HEK293 (cell line): ENCODE data around the gene GYPC.

ENCODE experiments used
- CTCF ChIA-PET: fragments of 350-600 bp; formaldehyde crosslinking; extraction: SDS; loops from one replicate; lab custom pipeline; 2021; ENCODE audit warnings: antibody characterized with exemption; lab: Yijun Ruan, JAX
- POLR2A ChIA-PET: fragments of 300-600 bp; formaldehyde crosslinking; extraction: SDS; loops from one replicate; lab custom pipeline; 2020; ENCODE audit warnings: antibody characterized with exemption, inconsistent platforms; lab: Yijun Ruan, JAX
- H3K27ac ChIP-seq: fragments of 200-500 bp; sonication (Bioruptor generic); 2 replicates; pipeline ENCODE4 v1.5.1; 2014; ENCODE audit warnings: low read depth, low read length, control low read depth, inconsistent platforms; ENCODE audit errors: extremely low read depth
- H3K36me3 ChIP-seq, 2 experiments: fragments of 200-500 bp in 1 of 2; sonication (Bioruptor generic) in 1 of 2; 1 replicate in 1 of 2; 2 replicates in 1 of 2; pipeline ENCODE4 v1.5.1; 2014 to 2017; ENCODE audit warnings: inconsistent platforms in 2 of 2, low read length in 2 of 2; ENCODE audit not compliant: control insufficient read depth in 2 of 2, insufficient read depth in 1 of 2
- H3K4me1 ChIP-seq: fragments of 200-500 bp; sonication (Bioruptor generic); 2 replicates; pipeline ENCODE4 v1.5.1; 2014; ENCODE audit warnings: mild to moderate bottlenecking, low read length, inconsistent platforms; ENCODE audit not compliant: control insufficient read depth, insufficient read depth
- H3K4me3 ChIP-seq: 2 replicates; pipeline ENCODE4 v1.5.1; 2011; ENCODE audit warnings: low read depth, mild to moderate bottlenecking, control low read depth, low read length, moderate library complexity
- H3K9me3 ChIP-seq: fragments of 200-500 bp; sonication (Bioruptor generic); 2 replicates; pipeline ENCODE4 v1.5.1; 2014; ENCODE audit warnings: low read depth, low read length, inconsistent platforms; ENCODE audit not compliant: control insufficient read depth, insufficient read depth
- HIC1 ChIP-seq: fragments of 450-650 bp; formaldehyde crosslinking; IDR thresholded peaks from 2 replicates; pipeline ENCODE4 v1.5.1; 2016; ENCODE audit warnings: missing biosample characterization, missing genetic modification characterization
- ZBTB11 ChIP-seq: fragments of 450-650 bp; formaldehyde crosslinking; conservative IDR thresholded peaks from 2 replicates; pipeline ENCODE4 v1.5.1; 2016; ENCODE audit warnings: low read depth, missing biosample characterization, missing genetic modification characterization
- ZEB2 ChIP-seq: fragments of 450-650 bp; formaldehyde crosslinking; IDR thresholded peaks from 2 replicates; pipeline ENCODE4 v1.5.1; 2016; ENCODE audit warnings: missing biosample characterization, missing genetic modification characterization
- ZIC2 ChIP-seq: fragments of 450-650 bp; formaldehyde crosslinking; IDR thresholded peaks from 2 replicates; pipeline ENCODE4 v1.5.1; 2016; ENCODE audit warnings: missing biosample characterization, missing genetic modification characterization
- ZNF16 ChIP-seq: fragments of 450-650 bp; formaldehyde crosslinking; IDR thresholded peaks from 2 replicates; pipeline ENCODE4 v1.5.1; 2016; ENCODE audit warnings: low read depth, missing biosample characterization, missing genetic modification characterization
- ZNF274 ChIP-seq, 2 experiments: fragments of 200-500 bp in 1 of 2; fragments of 450-650 bp in 1 of 2; sonication (Bioruptor generic) in 1 of 2; formaldehyde crosslinking in 1 of 2; IDR thresholded peaks; 2 replicates each; pipeline versions ENCODE4 v1.5.1 to v1.6.1; 2014 to 2016; ENCODE audit warnings: borderline replicate concordance in 1 of 2, inconsistent platforms in 1 of 2, low read length in 1 of 2, missing biosample characterization in 1 of 2, missing genetic modification characterization in 1 of 2
- ZNF549 ChIP-seq: fragments of 450-650 bp; IDR thresholded peaks from 2 replicates; pipeline ENCODE4 v1.5.1; 2018; ENCODE audit warnings: missing biosample characterization, missing genetic modification characterization, mild to moderate bottlenecking, inconsistent platforms, moderate library complexity
- ZNF585B ChIP-seq: fragments of 450-650 bp; formaldehyde crosslinking; IDR thresholded peaks from 2 replicates; pipeline ENCODE4 v1.5.1; 2016; ENCODE audit warnings: missing biosample characterization, missing genetic modification characterization
- ZNF596 ChIP-seq: fragments of 450-650 bp; IDR thresholded peaks from 2 replicates; pipeline ENCODE4 v1.5.0; 2018; ENCODE audit warnings: missing biosample characterization, mild to moderate bottlenecking, missing genetic modification characterization, moderate library complexity
- ZNF654 ChIP-seq: fragments of 450-650 bp; formaldehyde crosslinking; IDR thresholded peaks from 2 replicates; pipeline ENCODE4 v1.5.1; 2016; ENCODE audit warnings: low read depth, missing biosample characterization, missing genetic modification characterization
- ZNF747 ChIP-seq: fragments of 450-650 bp; formaldehyde crosslinking; IDR thresholded peaks from 2 replicates; pipeline ENCODE4 v1.5.1; 2016; ENCODE audit warnings: missing biosample characterization, missing genetic modification characterization
- ZNF792 ChIP-seq: fragments of 450-650 bp; formaldehyde crosslinking; IDR thresholded peaks from 2 replicates; pipeline ENCODE4 v1.5.1; 2016; ENCODE audit warnings: missing biosample characterization, missing genetic modification characterization
- TF ChIP-seq, protein P1 (sequence below): fragments of 450-650 bp; formaldehyde crosslinking; IDR thresholded peaks from 2 replicates; pipeline ENCODE4 v1.5.1; 2016; ENCODE audit warnings: missing biosample characterization, missing genetic modification characterization

Gene GYPC

GRCh38 chr2:126634273-126634861 lies 21.6 kb upstream of the GYPC start:
- TF ChIP-seq ZNF747 (tag by site-specific recombination) = no peak
- no peak for TF ChIP-seq ZEB2 (tag by site-specific recombination)
- TF ChIP-seq ZBTB11 (tag by site-specific recombination) = no peak
- TF ChIP-seq ZIC2 = no peak
- TF ChIP-seq HIC1 (tag by site-specific recombination) = no peak
- peak; percentile 20; the same call in 1 of the 2 replicates for TF ChIP-seq ZNF654 (tag by site-specific recombination)
- TF ChIP-seq ZNF792 (tag by site-specific recombination) = no peak
- CTCF ChIA-PET = interaction anchor here (0.6 to 1.3 kb wide), 6 partner anchors 9 to 753 kb away, joined by 3 to 6 read pairs (median 3); no protein-coding TSS in a partner anchor
- Histone ChIP-seq H3K36me3 (no peaks in the 10 kb centered on the region), H3K4me3 (no peak overlapping the region), H3K4me1 (no peaks in the 10 kb centered on the region), H3K9me3 (no peaks in the 10 kb centered on the region), H3K27ac (no peak overlapping the region)
- POLR2A ChIA-PET = no interaction called here

GRCh38 chr2:126635281-126635680 lies 20.7 kb upstream of the GYPC start:
- Histone ChIP-seq H3K27ac (no peak overlapping the region), H3K4me1 (no peaks in the 10 kb centered on the region)
- CTCF ChIA-PET = interaction anchor here (0.7 to 3.1 kb wide), 5 partner anchors 38 to 223 kb away, joined by 3 to 9 read pairs (median 3); no protein-coding TSS in a partner anchor
- TF ChIP-seq ZIC2 (peak; percentile 69), ZNF596 (tag by site-specific recombination) (no peak), ZNF274 (IDR thresholded peaks at IDR 0.05; ENCODE audit: low read length) (no peak), ZNF274 (tag by site-specific recombination; IDR thresholded peaks at IDR 0.05; ENCODE audit: borderline replicate concordance) (no peak), ZNF549 (no peak), ZNF16 (tag by site-specific recombination) (no peak)
- TF ChIP-seq, all 188 proteins: peak for 1
- no peaks in the 10 kb centered on the region for H3K36me3 ChIP-seq
- H3K9me3 ChIP-seq = no peaks in the 10 kb centered on the region
- POLR2A ChIA-PET = no interaction called here
- H3K4me3 ChIP-seq = no peak overlapping the region

GRCh38 chr2:126635736-126636135 lies 20.2 kb upstream of the GYPC start:
- no peaks in the 10 kb centered on the region for H3K4me1 ChIP-seq
- ChIA-PET CTCF (interaction anchor here (0.7 to 3.1 kb wide), 2 partner anchors 108 to 223 kb away, joined by 4 to 9 read pairs; no protein-coding TSS in a partner anchor), POLR2A (no interaction called here)

More at GRCh38 chr2:126635736-126636135, 20.2 kb upstream of the GYPC start:
- H3K36me3 ChIP-seq = no peaks in the 10 kb centered on the region
- no peak overlapping the region for H3K4me3 ChIP-seq
- H3K9me3 ChIP-seq = no peaks in the 10 kb centered on the region
- TF ChIP-seq, protein P1, sequence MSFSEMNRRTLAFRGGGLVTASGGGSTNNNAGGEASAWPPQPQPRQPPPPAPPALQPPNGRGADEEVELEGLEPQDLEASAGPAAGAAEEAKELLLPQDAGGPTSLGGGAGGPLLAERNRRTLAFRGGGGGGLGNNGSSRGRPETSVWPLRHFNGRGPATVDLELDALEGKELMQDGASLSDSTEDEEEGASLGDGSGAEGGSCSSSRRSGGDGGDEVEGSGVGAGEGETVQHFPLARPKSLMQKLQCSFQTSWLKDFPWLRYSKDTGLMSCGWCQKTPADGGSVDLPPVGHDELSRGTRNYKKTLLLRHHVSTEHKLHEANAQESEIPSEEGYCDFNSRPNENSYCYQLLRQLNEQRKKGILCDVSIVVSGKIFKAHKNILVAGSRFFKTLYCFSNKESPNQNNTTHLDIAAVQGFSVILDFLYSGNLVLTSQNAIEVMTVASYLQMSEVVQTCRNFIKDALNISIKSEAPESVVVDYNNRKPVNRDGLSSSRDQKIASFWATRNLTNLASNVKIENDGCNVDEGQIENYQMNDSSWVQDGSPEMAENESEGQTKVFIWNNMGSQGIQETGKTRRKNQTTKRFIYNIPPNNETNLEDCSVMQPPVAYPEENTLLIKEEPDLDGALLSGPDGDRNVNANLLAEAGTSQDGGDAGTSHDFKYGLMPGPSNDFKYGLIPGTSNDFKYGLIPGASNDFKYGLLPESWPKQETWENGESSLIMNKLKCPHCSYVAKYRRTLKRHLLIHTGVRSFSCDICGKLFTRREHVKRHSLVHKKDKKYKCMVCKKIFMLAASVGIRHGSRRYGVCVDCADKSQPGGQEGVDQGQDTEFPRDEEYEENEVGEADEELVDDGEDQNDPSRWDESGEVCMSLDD (tag by site-specific recombination) = no peak
- no peak for TF ChIP-seq ZNF585B (tag by site-specific recombination)
- TF ChIP-seq, all 188 proteins: peak for 0
- no peak overlapping the region for H3K27ac ChIP-seq
